HG03558 (cell line): ENCODE results near the gene FUBP1.
"Not testable (repeated sequence)": the region's sequence is repeated elsewhere in the genome, so short reads cannot be mapped to it uniquely, and the experiment has no call there.

Source experiments
- ATAC-seq: cut with Tn5 transposase; IDR thresholded peaks from one replicate; pipeline ENCODE4 v1.9.1; 2021; ENCODE audit warnings: moderate number of reproducible peaks; ENCODE audit not compliant: unreplicated experiment; ENCODE audit errors: extremely low read depth

The FUBP1 gene

DNA sequence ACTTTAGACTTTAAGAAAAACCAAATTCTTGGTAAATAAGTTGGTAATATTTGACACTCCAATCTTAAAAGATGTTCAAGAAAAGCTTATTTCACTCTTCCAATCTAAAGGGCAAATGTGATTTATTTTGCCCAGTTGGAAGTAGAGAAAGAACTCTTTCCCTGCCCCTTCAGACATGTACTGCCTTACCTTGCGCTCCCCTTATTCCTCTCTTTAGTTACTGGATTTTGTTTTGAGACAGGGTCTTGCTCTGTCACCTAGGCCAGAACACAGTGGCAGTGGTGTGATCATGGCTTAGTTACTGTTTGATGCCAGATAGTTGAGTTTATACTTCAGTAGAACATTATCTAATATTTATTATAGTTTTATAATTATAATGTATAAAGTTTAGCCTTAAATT, 27.5 kb downstream of the FUBP1 start:
- ATAC-seq: no peak

GRCh38 chr1:77950873-77951272, 28.0 kb downstream of the FUBP1 start:
- ATAC-seq: no peak

DNA sequence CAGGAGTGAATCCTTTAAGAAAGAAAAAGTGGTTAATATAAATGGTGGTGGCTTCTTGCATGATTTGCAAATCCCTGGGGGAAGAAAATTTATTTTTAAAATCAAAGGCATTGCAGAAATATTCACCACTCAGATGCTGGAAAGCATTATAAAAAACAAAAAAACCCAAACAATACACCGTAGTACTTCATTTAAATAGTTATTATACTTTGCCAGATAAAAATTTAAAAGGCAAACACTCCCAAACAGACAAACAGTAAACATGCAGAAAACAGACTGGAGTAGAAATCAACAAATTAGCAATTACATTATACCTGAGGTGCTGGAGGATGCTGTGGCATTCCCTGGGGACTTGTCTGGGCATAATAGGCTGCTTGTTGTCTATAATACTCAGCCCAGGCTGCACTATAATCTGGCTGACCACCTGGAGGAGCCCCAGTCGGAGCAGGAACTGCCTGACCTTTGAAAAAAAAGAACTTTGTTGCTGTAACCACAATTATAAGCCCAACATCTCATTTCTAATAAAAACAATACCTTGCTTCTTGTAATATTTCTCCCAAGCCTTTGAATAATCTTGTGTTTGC, 29.9 kb downstream of the FUBP1 start:
- no peak for ATAC-seq

- ATAC-seq: no peak
Observed at GRCh38 chr1:77945345-77945744, 33.5 kb downstream of the FUBP1 start.

DNA sequence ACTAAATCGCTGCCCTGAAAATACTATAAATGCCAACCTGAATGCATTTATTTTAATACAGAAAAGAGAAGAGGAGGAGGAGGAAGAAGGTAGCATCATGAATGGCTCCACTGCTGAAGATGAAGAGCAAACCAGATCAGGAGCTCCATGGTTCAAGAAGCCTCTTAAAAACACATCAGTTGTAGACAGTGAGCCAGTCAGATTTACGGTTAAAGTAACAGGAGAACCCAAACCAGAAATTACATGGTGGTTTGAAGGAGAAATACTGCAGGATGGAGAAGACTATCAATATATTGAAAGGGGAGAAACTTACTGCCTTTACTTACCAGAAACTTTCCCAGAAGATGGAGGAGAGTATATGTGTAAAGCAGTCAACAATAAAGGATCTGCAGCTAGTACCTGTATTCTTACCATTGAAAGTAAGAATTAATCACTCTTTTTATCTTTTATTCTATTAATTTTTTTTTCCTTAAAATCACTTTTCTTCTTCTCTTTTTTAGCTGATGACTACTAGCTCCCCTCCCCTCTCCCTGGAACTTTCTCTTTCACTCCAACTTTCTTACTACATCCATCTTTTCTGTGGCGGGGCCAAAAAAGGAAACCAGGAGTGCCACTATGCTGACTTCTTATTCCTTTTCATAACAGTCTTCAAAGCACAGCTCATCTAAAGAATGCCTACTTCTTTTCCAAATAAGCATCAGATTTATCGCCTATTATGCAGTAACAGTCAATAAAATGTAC, 36.3 kb downstream of the FUBP1 start:
- ATAC-seq: no peak

DNA sequence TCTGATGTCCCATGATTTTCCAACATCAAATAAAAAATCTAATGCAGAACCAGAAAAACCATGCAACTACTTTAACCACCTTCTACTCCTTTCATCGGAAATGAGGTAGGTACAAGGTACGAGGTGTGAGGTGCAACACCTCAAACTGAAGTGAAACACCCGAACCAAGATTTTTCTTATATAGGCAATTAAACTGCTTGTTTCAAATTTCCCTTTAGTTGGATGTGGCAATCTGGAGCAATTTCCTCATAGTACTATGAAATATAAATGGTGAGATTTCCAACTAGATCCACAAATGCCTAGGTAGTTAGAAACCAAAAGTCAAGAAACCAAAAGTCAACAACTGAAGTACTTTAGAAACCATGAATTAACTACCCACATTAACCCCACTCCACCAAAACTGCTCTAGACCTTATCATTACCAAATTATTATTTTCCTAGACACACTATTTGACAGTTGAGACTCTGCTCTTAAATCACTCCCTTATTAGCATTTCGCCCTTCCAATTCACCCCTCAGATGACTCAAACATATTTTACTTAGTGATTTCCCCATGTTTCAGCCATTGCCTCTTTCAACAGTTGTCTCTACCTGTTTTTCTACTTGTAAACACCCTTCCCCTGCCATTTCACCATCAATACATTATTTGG, 37.8 kb downstream of the FUBP1 start:
- ATAC-seq: no peak

DNA sequence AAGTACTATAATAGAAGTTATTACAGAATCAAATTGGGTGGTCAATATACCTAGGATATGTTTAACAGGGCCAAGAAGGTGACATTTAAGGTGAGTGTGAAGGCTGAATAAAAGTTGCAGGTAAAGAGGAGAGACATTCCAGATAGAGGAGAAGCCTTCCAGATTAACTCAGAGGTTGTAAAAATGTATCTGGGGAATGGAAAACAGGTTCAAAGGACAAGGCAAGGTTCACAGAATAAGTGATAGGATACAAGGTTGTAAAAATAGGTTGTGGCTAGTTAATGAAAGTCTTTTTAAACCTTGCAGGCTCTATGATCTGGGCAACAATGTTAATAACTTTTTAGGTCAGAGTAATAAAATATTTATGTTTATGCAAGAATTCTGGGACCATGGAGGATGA, 40.2 kb downstream of the FUBP1 start:
- ATAC-seq: no peak

DNA sequence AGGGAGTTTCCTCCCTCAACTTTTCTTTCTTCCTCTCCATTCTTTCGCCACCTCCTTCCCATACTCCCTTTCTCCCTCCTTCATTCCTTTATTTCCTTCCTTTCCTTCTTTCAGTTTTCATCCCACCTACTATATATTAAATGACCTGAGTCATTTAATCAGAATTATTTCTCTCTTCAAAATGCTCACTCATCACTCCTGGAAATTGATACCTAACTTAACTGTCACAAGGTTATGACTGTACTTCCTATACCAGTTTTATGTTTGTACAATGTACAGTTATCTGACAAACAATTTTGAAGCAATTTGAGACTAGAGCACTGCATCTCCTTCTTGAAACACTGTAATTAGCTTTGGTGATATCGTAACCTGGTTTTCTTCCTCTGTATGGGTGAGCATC, 49.1 kb downstream of the FUBP1 start:
- ATAC-seq: no peak

DNA sequence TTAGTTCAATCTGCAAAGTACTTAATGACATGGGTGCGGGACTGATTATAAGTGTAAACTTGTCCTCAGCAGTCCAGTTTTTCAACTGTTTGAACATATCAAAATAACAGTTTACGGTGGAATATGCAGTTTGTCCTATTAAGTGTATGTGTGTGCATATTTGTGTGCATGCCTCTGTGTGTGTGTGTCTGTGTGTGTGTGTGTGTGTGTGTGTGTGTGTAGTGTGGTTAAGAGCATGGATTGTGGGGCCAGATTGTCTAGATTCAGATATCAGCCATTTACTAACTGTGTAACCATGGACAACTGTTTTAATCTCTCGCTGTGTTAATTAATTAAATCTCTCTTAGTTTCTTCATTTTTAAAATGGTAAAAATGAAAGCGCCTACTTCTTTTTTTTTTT, 51.5 kb downstream of the FUBP1 start:
- ATAC-seq: no peak

DNA sequence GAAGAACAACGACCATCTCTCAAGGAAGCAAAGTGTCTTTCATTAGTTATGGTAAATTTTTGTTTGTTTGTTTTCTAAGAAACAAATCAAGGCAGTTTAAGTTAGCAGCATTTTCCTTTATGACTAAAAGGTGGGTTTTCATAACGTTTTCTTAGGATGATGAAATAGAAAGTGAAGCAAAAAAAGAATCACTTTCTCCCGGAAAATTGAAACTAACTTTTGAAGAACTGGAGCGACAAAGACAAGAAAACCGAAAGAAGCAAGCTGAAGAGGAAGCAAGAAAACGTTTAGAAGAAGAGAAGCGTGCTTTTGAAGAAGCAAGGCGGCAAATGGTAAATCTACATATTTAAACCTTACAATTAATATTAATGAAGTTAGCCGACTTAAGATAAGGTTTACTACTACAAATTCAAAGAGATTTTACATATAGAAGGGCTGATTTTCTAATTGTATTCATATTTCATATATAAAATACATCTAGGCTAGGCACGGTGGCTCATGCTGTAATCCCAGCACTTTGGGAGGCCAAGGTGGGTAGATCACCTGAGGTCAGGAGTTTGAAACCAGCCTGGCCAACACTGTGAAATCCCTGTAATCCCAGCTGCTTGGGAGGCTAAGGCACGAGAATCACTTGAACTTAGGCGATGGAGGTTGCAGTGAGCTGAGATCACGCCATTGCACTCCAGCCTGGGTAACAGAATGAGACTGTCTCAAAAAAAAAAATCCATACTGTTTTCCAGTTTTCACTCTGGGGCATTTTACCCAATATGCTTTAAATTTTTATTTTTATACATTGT, 52.1 kb downstream of the FUBP1 start:
- ATAC-seq: no peak

DNA sequence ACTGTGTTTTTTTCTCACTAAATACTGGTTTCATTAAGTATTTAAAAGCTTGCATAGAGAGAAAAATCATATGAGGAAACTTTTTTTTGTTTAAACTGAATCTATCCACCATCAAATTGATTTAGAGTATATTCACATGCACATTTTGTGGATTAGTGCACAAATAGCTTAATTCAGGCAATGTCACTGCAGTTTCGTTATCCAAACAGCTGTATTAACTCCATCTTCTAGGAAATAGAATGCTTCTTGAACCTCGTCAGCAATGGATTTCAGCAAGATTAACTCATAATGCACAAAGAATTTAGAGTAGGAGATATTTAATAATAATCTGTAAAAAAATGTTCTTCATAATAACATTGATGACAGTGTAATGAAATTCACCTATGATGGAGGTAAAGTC, 52.9 kb downstream of the FUBP1 start:
- ATAC-seq: no peak

GRCh38 chr1:77925518-77925917, 53.4 kb downstream of the FUBP1 start:
- no peak for ATAC-seq

- ATAC-seq: not testable (repeated sequence)
Observed at GRCh38 chr1:77918918-77919317, 60.0 kb downstream of the FUBP1 start.

- no peak for ATAC-seq
Observed at GRCh38 chr1:77910116-77910515, 68.8 kb downstream of the FUBP1 start.

DNA sequence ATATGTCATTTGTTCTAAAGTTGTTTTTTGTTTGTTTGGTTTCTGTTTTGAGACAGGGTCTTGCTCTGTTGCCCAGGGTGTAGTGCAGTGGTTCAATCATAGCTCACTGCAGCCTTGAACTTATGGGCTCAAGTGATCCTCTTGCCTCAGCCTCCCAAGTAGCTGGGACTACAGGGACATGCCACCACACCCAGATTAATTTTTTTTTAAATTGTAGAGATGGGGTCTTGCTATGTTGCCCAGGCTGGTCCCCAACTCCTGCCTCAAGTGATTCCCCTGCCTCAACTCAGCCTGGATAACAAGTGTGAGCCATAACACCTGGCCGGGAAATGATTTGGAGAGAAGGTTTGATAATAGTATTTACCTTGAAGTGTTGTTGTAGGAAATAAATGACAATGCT, 72.2 kb downstream of the FUBP1 start:
- no peak for ATAC-seq

DNA sequence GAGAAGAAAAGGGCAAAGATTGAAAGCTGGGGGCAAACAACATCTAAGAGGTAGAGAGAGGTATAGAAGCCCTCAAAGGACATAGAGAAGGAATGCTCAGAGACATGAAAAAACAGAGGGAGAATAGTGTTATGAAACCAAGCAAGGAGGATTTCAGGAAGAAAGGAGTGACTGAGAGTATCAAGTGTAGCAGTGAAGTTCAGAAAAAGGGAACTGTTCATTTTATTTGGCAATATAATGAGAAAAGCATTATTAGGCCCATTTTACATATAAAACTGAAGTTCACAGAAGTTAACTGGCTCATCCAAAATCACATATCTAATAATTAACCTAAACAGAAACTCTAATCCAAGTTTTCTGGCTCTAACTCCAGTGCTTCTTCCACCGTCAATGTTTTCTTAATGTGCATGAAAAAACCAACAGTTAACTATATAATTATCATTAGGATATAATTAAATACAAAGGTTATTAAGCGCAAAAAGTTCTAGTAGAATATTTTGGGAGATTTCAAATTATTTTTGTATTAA, 72.8 kb downstream of the FUBP1 start:
- no peak for ATAC-seq

DNA sequence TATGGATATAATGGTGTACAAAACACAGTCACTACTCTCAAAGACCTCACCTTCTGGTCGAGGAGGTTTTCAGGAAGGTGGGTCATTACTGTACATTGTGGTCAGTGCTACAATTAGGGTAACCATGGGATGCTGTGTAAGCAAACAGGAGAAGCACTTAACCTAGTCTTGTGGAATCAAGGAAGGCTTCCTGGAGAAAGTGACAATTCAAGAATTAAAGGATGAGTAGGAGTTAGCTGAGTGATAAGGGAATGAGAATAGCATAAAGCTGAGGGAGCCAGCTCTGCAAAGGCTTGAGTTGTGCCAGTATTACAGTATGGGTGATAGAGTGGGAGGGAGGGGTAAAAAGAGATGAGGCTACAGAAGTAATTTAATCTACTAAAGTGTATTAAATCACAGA, 73.3 kb downstream of the FUBP1 start:
- no peak for ATAC-seq

- ATAC-seq: no peak
Observed at GRCh38 chr1:77900687-77901293, 78.1 kb downstream of the FUBP1 start.

DNA sequence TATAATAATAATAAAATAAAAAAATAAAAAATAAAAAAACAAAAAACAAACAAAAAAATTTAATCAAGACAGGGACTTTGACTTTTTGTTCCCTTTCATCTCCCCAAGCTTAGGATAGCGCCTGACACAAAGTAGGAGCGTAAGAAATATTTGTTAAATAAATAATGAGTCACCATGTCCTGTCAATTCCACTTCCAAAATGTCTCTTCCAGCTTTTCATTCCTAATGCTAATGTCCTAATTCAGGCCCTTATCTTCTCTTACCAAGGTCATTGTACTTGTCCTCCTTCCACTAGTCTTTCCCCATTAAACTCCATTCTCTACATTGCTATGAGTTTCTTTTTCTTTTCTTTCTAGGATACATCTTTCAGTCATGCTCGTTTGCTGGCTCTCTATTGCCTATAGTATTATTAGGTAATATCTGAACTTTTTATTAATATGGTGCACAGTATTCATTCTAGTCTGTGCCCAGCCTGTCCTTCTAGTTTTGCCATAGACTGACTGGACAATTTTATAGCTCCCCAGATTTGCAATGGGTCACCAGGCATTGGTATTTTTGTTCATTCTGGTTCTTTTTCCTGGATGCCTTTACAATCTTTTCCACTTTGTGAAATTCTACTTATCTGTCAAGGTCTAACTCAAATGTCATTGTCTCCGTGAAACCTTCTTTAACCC, 79.1 kb downstream of the FUBP1 start:
- no peak for ATAC-seq
